Activated naive CD4-positive, alpha-beta T cell treated with anti-CD3 and anti-CD28 coated beads, Interleukin-2, amount 50 U/mL, for 72 hours (primary cell): ENCODE data around the gene VSTM4. TPM values are rescaled to one million over a fixed set of nuclear protein-coding genes. Genes with fewer than 3 reads are reported as not detected.

Experiments
- ATAC-seq, 2 donors: fragments of 150-1000 bp; cut with Tn5 transposase; 2 replicates each; pipeline ENCODE4 v1.10.0; 2021; ENCODE audit warnings: mild to moderate bottlenecking in 2 of 2, moderate library complexity in 2 of 2
- DNase-seq, 2 donors: peaks; one replicate each; pipeline ENCODE4 v3.0.0; 2021 to 2022; ENCODE audit warnings: low spot score in 2 of 2
- H3K27ac Mint-ChIP-seq, 2 donors: one replicate each; pipeline ENCODE4 v1.8.0; 2022; ENCODE audit warnings: mild to moderate bottlenecking in 2 of 2, mixed read lengths in 2 of 2
- H3K36me3 Mint-ChIP-seq, 2 donors: one replicate each; pipeline ENCODE4 v1.8.0; 2022; ENCODE audit warnings: mixed read lengths in 2 of 2
- H3K9me3 Mint-ChIP-seq, 2 donors: one replicate each; pipeline ENCODE4 v1.8.0; 2022; ENCODE audit warnings: mixed read lengths in 2 of 2
- total RNA-seq, 2 donors: library from RNA; stranded (reverse); gene quantifications; one replicate each; pipeline ENCODE4 v1.2.3, GENCODE V29; 2022

Gene VSTM4
- total RNA-seq, 2 donors from 2014 or later, result not detected

DNA sequence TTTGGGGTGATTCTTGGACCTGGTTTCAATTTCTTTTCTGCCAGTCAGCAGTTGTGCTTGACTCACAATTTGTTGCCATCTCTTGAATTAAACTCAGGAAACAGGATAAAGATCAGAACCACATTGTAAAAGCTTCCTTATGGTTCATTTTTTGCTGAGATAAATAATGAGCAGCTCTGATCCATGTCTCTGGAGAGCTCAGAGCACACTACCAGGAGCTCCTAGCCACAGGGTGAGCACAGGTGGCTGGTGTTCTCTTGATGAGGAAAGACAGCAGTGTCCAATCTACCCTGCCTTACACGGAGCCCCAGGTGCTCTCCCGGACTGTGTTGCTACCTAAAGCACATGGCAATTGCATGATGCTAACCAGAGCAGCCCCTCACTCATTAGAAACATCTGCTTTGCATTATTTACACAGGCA lies 35.7 kb upstream of the VSTM4 start:
- Mint-ChIP-seq H3K9me3 (peaks cover 13 to 19% of the 10 kb centered on the region in 2 donors), H3K36me3 (no peaks in the 10 kb centered on the region), H3K27ac (no peak overlapping the region)
- no peak for DNase-seq
- ATAC-seq, result no peak

GRCh38 chr10:49150426-49150825 lies 35.1 kb upstream of the VSTM4 start:
- H3K36me3 Mint-ChIP-seq, result no peaks in the 10 kb centered on the region
- ATAC-seq (no peak), DNase-seq (no peak)
- H3K27ac Mint-ChIP-seq, result no peak overlapping the region
- peaks cover 13 to 19% of the 10 kb centered on the region in 2 donors for H3K9me3 Mint-ChIP-seq

- ATAC-seq (no peak), DNase-seq (no peak)
- peaks cover 13 to 19% of the 10 kb centered on the region in 2 donors for H3K9me3 Mint-ChIP-seq
- H3K36me3 Mint-ChIP-seq, result no peaks in the 10 kb centered on the region
- H3K27ac Mint-ChIP-seq, result no peak overlapping the region
Measured at GRCh38 chr10:49149881-49150280, 34.6 kb upstream of the VSTM4 start.

DNA sequence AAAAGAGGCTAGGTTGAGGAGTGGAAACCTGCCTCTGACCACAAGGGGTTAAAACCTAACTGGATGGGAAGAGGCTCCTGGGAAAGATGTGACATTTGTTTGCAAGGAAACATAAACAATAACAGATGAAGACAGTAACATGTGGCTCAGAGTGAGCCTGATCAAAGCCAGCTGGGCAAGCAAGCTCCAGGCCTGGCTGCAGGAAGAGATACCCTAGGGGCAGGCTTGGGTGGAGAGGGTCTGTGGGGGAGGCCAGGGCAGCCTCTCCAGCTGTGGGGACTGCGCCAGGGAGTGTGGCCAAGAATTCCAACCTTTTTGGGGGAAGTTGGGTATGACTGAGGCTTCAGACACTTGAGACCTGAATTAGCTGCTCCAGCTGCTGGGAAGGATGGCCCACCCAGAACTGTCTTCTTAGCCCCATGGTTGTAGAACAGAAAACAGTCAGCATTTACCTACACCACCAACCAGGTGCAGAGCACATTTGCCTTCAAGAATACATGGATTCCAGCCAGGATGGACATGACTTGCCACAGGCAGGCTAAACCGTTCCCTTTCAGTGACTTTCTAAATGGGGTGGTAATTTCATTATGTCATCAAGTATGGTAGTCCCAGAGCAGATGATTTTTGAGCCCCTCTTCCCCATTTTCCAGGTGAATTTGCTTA lies 28.9 kb upstream of the VSTM4 start:
- Mint-ChIP-seq H3K36me3 (no peaks in the 10 kb centered on the region), H3K9me3 (peaks cover 8 to 10% of the 10 kb centered on the region in 2 donors), H3K27ac (no peak overlapping the region)
- DNase-seq (no peak), ATAC-seq (no peak)

GRCh38 chr10:49143249-49143648 lies 27.9 kb upstream of the VSTM4 start:
- no peak overlapping the region for H3K27ac Mint-ChIP-seq
- H3K9me3 Mint-ChIP-seq, result peaks cover 5 to 7% of the 10 kb centered on the region in 2 donors
- ATAC-seq (no peak), DNase-seq (no peak)
- no peaks in the 10 kb centered on the region for H3K36me3 Mint-ChIP-seq

DNA sequence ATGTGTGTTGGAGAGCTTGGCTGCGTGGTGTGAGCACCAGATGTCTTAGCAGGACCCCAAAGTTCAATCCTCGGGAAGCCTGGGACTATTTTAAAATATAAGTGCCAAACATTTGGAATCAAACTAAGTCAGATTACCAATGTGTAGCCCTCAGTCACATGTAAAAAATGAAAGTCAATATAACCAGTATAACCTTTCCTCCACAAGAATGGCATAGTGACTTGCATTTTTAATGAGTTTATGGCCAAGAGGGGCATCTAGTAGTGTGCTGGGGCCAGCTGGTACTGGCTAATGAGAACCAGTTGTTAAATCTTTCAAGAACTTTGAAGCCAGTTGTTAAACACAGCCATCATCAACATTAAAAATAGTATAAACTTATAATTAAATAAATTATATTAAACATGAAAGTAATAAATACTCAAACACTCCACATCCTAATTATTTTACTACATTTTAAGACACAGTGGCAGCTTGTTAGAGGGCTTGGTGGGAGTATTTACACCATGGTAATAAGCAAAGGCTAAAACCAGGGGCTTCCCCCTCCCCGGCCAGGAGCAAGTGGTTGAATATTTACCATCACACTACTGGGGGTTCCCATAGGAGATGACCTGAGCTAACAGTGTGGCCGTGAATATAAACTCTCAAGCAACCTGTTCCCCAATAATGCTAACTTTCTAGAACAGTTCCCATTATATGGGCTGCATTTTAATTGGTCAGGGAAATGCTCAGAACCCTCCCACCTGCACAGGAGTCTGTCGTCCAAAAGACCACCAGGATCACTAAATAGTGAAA lies 26.4 kb upstream of the VSTM4 start:
- ATAC-seq, result no peak
- no peak for DNase-seq
- no peaks in the 10 kb centered on the region for H3K36me3 Mint-ChIP-seq
- no peak overlapping the region for H3K27ac Mint-ChIP-seq
- H3K9me3 Mint-ChIP-seq, result peaks cover 0 to 3% of the 10 kb centered on the region in 2 donors

- ATAC-seq, result no peak
- no peaks in the 10 kb centered on the region for H3K36me3 Mint-ChIP-seq
- no peak overlapping the region for H3K27ac Mint-ChIP-seq
- DNase-seq, result no peak
- peaks cover 3% of the 10 kb centered on the region in 2 donors for H3K9me3 Mint-ChIP-seq
Measured at GRCh38 chr10:49140304-49141177, 25.2 kb upstream of the VSTM4 start.

- no peak for DNase-seq
- peak in 1 of 2 donors; percentile 26 for ATAC-seq
- H3K36me3 Mint-ChIP-seq, result no peaks in the 10 kb centered on the region
- H3K27ac Mint-ChIP-seq, result no peak overlapping the region
- peaks cover 3 to 5% of the 10 kb centered on the region in 2 donors for H3K9me3 Mint-ChIP-seq
Measured at GRCh38 chr10:49139846-49140195, 24.5 kb upstream of the VSTM4 start.

GRCh38 chr10:49139028-49139845 lies 23.9 kb upstream of the VSTM4 start:
- DNase-seq (no peak), ATAC-seq (no peak)
- peaks cover 3 to 5% of the 10 kb centered on the region in 2 donors for H3K9me3 Mint-ChIP-seq
- H3K36me3 Mint-ChIP-seq, result no peaks in the 10 kb centered on the region
- H3K27ac Mint-ChIP-seq, result no peak overlapping the region

DNA sequence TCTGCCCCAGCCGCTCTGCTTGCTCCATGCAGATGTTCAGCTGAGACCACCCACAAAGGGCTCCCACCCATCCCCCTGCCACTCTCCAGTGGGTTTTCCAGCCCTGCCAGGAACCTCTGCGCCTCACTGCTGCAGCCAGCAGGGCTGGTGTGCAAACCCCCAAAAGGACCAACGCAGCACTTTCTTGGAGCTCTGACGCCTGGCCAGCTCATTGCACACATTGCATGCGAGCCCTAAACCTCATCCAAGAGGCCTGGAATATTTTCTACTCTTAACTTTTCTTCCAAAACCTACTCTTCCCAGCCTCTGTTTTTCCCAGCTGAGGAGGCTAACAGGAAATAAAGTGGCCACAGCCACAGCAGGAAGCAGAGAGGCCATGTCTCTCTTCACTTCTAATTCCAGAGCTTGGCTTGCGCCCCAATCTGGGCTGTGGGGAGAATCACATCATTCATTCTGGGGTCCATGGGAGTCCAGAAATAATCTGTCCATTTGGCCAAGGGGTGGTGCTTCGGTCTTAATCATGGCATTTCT lies 23.1 kb upstream of the VSTM4 start:
- no peak for ATAC-seq
- no peaks in the 10 kb centered on the region for H3K36me3 Mint-ChIP-seq

DNA sequence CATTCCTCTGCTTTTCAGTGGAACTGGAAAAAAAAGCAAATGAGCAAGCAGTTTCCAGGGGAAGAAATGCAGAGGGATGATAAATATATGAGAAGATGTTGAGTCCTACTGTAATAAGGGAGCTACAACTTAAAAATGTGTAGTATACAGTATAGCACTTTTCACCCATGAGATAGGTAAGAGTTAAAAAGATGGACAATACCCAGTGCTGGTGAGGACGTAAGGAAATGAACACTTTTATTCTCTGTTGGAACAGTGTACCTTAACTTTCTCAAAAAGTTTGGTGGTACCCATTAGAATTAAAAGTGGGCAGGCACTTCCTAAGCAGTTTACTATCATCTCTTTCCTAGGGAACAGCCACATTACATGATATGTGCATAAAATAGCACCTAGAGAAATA lies 21.2 kb upstream of the VSTM4 start:
- ATAC-seq, result no peak
- DNase-seq, result no peak
- peaks cover 3 to 5% of the 10 kb centered on the region in 2 donors for H3K9me3 Mint-ChIP-seq

More for the DNA sequence above, 23.1 kb upstream of the VSTM4 start:
- Mint-ChIP-seq H3K27ac (no peak overlapping the region), H3K9me3 (peaks cover 3 to 5% of the 10 kb centered on the region in 2 donors)
- DNase-seq, result no peak

GRCh38 chr10:49135575-49136313 lies 20.4 kb upstream of the VSTM4 start:
- H3K27ac Mint-ChIP-seq, result peak overlapping the region in 1 of 2 donors; percentile 19
- DNase-seq (no peak), ATAC-seq (no peak)
- no peaks in the 10 kb centered on the region for H3K36me3 Mint-ChIP-seq
- H3K9me3 Mint-ChIP-seq, result peaks cover 3 to 5% of the 10 kb centered on the region in 2 donors

More for the DNA sequence above, 21.2 kb upstream of the VSTM4 start:
- Mint-ChIP-seq H3K27ac (no peak overlapping the region), H3K36me3 (no peaks in the 10 kb centered on the region)

DNA sequence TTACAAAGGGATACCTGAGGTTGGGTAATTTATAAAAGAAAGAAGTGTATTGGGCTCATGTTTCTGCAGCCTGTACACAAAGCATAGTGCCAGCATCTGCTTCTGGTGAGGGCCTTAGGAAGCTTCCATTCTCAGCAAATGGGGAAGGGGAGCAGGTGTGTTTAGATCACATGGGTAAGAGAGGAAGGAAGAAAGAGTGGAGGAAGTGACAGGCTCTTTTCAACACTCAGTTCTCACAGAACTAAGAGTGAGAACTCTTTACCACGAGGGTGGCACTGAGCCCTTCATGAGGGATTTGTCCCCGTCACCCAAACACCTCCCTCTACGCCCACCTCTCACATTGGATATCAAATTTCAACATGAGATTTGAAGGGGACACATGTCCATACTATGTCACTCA lies 19.0 kb upstream of the VSTM4 start:
- ATAC-seq (no peak), DNase-seq (no peak)
- Mint-ChIP-seq H3K27ac (no peak overlapping the region), H3K36me3 (no peaks in the 10 kb centered on the region), H3K9me3 (peaks cover 7 to 10% of the 10 kb centered on the region in 2 donors)

- ATAC-seq (no peak), DNase-seq (no peak)
- Mint-ChIP-seq H3K9me3 (peaks cover 12 to 15% of the 10 kb centered on the region in 2 donors), H3K36me3 (no peaks in the 10 kb centered on the region), H3K27ac (no peak within 1 kb of the TSS)
Measured at GRCh38 chr10:49133706-49134248, 18.5 kb upstream of the VSTM4 start, which contains the start of gene FAM170B. FAM170B (minus strand) TSS chr10:49134021; CDS start chr10:49133918, 103 bp downstream.

DNA sequence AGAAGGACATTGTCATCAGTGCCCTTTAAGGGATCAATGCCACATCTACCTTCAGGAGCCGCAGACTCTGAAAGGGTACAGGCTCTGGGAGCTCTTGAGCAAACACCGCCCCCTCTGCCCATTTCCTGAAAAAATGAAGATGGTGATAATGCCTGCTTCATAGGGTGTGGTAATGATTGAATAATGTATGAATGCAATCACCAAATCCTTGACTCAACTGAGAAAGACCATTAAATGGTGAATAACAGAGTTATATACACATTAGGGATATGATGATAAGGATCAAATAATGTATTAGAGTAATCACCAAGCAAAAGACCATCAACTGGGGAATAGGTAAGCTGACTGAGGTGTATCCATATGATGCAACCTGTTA lies 17.0 kb upstream of the VSTM4 start:
- ATAC-seq (no peak), DNase-seq (no peak)
- no peak overlapping the region for H3K27ac Mint-ChIP-seq
- peaks cover 14 to 16% of the 10 kb centered on the region in 2 donors for H3K9me3 Mint-ChIP-seq
- H3K36me3 Mint-ChIP-seq, result no peaks in the 10 kb centered on the region
